GM19467 (cell line): ENCODE results near the gene THOP1.

Experiments used
- ATAC-seq: cut with Tn5 transposase; IDR thresholded peaks from one replicate; pipeline ENCODE4 v1.9.1; 2021; ENCODE audit warnings: mild to moderate bottlenecking, moderate library complexity; ENCODE audit not compliant: unreplicated experiment

The THOP1 gene

DNA sequence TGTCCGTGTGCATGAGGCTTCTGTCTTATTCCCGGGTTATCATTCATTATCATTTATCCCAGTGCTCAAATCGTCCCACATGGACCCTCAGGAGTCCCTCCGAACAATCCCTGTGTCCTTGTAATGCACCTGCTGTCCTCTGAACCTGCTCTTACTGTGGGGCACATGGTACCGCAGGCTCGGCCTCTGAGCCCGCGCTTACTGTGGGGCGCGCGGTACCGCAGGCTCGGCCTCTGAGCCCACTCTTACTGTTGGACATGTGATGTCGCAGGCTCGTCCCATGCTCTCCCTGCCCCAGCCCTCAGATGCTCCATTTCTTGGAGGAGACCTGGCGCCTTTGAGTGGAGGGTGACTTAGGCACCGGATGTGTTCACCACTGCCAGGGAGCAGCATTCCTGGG lies 17.5 kb downstream of the THOP1 start:
- no peak for ATAC-seq

DNA sequence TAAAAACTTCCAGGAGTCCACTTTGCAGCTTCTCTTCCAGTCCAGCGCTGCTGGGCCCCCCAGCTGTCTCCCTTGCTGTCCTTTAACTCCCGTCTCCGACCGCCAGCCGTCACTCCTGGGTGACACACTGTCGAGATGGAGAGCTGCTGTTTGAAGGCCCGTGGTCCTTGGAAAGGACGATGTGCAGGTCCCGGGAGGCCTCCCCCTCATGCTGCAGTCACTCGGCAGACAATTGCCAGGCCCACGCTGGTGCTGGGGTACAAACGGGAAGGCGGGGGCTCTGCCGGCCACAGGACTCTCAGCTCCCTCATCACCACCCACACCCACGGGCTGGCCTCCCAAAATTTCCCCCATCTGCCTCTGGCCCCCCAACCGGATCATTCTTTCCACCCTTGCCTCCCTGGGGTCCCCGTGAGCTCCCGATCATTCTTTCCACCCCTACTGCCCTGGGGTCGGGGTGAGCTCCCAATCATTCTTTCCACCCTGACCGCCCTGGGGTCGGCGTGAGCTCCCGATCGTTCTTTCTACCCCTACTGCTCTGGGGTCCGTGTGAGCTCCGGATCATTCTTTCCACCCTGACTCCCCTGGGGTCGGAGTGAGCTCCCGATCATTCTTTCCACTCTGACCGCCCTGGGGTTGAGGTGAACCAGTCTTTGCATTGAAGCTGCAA lies 18.3 kb downstream of the THOP1 start:
- ATAC-seq: no peak

DNA sequence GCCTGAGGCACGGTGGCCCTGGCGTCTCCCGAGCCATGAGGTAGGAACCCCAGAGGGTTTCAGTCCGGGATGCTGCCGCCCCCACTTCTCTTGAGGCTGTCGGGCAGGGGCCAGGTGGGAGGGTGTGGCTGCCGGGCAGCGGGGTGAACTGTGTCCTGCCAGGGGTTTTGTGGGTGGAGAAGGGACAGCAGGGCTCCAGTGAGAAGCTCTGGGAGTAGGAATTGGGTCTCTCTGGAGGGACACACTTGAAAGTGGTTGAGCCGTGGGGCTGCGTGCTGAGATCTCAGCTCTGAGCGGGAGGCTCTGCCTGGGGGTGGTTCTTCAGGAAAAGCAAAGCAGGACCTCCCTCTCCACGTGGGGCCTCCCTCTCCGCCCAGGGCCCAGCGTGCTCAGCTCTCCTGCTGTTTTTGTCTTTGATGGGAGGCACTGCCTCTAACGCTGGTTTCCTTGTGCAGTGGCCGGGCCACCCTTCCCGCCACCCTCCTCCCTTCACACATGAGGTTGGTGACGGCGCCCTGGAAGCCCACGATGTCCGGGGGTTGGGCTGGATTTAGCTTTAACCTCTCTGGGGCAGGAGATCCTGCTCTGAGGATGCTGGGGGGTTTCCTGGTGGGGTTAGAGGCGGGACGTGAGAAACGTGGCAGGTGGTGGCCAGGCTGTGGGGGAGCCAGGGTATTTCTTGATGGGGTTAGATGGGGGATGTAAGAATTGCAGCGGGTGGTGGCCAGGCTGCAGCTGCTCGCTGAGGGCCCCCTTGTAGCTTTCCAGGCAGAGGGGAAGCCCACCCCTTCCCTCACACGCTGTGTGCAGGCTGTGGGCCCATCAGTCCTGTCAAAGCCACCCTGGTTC lies 19.1 kb downstream of the THOP1 start:
- no peak for ATAC-seq

DNA sequence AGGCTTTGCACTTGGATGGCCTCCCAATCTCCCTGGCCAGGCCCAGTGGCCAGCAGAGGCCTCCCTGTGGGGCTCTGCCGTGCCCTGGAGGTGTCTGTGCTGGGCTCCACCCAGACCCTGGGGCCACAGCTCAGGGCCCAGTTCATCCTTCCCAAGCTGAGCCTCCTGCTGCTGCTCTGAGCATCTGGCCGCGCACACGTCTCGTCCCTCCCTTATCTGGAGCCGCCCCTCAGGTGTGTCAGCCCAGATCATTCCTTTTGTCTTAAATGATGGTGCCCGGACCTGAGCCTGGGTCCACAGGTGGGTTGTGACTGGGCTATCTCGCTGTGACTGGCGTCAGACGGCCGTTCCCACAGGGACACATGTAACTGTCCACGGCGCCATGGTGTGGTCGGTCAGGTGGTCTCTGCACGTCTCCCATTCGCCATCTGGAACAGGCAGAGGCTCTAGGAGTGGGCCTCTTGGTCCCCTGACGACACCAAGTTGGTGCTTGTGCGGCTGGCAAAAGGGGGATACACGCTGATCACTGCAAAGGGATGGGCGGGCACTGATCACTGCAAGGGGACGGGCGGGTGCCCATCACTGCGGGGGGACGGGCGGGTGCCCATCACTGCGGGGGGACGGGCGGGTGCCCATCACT lies 20.1 kb downstream of the THOP1 start:
- ATAC-seq: no peak

DNA sequence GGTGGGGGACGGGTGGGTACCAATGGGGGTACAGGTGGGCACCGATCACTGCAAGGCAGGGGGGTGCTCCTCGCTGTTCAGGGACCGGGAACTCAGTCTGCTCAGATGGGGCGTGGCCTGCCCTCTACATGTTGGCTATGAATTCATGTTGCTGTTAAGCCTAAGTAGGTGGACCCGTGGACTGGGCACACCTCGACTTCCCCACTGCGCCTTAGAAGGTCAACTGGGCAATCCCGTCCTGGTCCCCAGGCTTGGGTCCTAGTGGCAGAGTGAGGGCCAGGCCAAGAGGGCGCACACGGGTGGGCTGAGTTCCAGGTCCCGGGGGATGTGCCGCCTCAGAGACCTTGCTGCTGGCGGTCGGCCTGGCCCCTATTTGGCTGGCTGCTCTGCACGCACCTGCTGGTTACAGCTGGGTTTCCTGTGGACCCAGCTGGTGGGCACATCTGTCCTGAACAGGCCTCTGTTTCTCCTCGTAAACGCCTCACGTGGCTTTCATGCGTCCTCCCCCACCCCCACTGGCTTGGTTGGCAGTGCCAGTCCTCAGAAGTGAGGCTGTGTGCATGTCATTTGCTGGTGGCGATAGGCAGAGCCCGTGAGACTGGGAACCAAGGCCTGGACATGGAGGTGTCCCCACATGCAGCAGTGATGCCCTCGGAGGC lies 20.8 kb downstream of the THOP1 start:
- ATAC-seq: no peak

DNA sequence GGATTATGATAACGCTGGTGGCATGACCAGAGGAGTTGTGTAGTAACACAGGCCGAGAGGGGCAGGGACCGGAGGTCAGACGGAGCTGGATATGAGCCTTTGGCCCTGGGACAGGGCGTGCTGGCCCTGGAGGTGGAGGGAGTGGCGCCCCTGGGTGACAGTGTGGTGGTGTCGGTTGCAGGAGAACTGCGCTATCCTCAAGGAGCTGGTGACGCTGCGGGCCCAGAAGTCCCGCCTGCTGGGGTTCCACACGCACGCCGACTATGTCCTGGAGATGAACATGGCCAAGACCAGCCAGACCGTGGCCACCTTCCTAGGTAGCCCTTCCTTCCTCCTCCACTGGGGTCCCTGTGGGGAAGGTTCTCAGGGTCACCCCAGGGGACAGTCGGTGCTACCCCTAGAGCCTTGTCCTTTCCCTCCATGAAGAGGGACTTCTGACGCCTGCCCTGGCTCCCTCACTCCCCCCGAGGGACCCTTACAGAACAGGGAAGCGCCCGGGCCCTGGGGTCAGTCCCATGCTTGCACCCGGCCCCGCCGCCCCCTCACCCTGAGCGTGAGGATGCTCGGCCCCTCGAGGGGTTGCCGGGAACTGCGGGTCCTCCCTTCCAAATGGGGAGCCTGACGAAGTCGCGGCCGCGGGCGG lies 21.6 kb downstream of the THOP1 start:
- no peak for ATAC-seq

DNA sequence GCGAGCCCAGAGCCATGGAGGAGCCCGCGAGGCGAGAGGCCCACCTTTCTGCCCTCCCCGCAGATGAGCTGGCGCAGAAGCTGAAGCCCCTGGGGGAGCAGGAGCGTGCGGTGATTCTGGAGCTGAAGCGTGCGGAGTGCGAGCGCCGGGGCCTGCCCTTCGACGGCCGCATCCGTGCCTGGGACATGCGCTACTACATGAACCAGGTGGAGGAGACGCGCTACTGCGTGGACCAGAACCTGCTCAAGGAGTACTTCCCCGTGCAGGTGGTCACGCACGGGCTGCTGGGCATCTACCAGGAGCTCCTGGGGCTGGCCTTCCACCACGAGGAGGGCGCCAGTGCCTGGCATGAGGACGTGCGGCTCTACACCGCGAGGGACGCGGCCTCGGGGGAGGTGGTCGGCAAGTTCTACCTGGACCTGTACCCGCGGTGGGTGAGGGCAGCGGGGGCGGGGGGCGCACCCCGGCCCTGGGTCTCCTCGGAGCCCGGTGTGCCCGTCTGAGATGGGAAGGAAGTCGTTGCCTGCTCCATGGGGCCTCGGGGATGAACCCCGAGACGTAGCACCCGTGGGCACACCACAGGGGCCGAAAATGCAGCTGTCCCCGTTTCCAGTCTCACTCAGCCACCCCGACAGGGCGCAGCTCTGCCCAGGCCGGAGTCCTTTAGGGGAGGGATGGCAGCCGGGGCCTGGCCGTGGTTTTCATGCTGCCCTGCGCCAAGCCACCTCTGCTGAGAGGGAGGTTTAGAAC lies 22.3 kb downstream of the THOP1 start:
- ATAC-seq: no peak

DNA sequence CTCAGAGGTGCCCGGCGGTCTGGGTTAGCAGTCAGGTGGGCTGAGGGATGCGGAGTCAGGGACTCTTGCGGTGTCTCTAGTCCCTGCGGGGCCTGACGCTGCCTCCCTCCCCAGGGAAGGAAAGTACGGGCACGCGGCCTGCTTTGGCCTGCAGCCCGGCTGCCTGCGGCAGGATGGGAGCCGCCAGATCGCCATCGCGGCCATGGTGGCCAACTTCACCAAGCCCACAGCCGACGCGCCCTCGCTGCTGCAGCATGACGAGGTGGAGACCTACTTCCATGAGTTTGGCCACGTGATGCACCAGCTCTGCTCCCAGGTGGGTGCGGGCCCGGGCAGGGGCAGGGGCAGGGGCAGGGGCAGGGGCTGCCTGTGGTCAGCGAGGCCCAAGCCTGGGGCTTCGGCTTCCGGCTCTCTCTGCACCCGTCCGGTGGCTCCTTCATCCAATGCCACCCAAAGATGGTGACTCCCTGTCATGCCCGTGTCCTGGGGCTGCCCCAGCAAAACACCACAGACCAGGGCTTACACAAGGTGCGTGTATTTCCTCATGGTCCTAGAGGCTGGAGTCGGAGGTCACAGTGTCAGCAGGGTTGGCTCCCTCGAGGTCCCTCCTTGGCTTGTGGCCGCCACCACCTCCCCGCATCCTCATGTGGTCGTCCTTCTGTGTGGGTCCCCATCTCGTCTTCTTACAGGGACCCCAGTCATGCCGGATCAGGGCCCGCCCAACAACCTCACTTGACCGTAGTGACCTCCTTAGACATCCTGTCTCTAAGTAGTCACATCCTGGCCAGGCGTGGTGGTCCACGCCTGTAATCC lies 23.0 kb downstream of the THOP1 start:
- no peak for ATAC-seq

DNA sequence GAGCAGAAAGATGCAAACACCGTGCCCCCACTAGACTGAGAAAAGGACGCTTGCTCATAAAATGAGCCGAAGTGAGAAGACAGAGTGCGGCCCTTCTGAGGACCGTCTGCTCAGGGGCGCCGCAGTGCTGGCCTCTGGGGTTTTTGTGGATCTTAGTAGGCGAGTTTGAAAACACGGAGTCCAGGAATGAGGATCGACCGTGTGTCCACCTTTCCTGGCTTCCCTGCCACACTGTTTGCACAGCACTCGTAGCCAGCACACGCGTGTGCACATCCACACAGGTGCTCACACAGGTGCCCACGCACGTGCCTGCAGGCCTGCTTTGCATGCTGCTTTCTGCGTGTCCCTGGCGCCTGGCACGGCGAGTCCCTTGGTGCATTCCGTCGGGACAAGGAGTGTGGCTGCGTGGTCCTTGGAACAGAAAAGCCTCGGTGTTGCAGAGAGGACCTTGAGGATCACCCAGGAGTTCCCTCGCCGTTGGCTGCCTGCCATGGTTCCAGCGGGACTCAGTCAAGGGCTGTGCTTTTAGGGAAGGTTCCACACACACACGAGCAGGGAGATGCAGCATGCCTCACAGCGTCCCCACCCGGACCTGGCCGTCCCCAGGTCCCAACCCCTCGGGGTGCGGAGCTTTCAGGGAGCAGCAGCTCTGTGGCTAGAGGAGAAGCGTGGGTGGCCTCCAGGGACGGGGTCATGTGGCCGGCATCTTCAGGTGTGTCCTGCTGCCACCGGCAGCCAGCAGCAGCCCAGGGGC lies 24.3 kb downstream of the THOP1 start:
- no peak for ATAC-seq

DNA sequence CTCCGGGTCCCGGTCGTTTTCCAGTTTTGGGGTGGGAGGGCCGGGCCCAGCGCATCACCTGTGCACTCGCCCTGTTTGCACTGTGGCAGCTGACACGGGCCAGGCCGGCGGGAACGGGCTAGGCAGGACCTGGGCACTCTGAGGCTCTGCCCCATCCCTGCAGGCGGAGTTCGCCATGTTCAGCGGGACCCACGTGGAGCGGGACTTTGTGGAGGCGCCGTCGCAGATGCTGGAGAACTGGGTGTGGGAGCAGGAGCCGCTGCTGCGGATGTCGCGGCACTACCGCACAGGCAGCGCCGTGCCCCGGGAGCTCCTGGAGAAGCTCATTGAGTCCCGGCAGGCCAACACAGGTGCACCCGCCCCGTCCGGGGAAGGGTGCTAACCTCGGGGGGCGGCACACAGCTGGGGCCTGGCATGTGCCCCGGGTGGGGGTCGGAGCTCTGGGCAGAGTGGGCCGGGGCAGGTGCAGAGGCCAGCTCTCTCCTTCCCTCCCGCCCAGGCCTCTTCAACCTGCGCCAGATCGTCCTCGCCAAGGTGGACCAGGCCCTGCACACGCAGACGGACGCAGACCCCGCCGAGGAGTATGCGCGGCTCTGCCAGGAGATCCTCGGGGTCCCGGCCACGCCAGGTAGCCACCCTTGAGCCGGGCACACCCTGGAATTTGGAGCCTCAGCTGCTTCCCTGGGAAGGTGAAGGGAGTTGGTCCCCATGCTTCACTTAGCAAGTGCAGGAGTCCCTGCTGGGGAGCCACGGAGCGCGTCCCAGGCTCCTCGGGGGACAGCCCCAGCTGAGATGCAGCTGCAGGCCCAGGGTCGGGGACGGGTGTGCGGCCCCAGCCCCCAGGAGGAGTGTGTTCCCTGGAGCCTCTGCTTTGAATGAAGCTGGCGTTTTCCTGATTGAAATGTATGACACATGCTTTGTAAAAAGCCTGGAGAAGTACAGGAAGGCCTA lies 25.1 kb downstream of the THOP1 start:
- no peak for ATAC-seq

DNA sequence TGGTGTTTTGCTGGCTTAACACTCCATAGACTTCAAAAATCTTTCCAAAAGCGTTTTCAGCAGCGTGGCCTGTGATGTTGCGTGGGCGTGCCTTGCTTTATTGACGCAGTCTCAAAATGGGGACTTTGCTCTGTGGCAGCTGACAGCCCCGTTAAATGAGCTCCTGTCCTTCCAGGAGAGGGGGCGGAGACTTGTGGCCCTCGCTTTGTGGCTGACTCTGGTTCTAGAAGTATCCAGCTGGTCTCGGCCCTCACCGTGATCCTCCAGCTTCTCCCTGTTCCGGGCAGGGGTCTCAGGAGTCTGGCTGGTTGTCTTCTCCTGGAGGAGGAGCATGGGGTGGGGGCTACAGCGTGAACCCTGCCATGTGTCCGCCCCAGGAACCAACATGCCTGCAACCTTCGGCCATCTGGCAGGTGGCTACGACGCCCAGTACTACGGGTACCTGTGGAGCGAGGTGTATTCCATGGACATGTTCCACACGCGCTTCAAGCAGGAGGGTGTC lies 26.0 kb downstream of the THOP1 start:
- no peak for ATAC-seq

DNA sequence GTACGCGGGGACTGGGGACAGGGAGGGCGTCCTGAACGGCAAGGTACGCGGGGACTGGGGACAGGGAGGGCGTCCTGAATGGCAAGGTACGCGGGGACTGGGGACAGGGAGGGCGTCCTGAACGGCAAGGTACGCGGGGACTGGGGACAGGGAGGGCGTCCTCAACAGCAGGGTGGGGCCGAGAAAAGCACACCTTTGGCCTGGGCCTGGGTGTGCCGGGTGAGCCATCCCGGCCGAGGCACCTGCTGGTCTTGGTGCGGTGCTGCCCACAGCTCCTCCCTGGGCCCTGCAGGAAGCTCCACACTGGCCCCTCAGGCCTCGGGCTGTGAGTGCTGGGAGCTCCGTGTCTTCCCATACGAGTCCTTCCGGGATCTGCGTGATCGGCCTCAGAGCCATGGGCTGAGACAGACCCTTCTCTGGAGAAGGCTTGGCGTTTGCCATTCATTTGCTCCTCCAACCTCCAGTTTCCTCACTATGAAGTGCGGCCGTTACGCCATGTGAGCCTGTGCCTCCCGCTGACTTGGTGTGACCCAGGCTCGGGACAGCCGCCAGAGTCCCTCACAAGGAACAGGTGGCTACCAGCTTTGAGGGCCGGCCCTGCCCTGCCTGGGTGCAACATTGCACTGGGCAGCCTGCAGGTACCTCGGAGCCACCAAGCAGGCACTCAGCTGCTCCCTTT lies 26.6 kb downstream of the THOP1 start:
- no peak for ATAC-seq

DNA sequence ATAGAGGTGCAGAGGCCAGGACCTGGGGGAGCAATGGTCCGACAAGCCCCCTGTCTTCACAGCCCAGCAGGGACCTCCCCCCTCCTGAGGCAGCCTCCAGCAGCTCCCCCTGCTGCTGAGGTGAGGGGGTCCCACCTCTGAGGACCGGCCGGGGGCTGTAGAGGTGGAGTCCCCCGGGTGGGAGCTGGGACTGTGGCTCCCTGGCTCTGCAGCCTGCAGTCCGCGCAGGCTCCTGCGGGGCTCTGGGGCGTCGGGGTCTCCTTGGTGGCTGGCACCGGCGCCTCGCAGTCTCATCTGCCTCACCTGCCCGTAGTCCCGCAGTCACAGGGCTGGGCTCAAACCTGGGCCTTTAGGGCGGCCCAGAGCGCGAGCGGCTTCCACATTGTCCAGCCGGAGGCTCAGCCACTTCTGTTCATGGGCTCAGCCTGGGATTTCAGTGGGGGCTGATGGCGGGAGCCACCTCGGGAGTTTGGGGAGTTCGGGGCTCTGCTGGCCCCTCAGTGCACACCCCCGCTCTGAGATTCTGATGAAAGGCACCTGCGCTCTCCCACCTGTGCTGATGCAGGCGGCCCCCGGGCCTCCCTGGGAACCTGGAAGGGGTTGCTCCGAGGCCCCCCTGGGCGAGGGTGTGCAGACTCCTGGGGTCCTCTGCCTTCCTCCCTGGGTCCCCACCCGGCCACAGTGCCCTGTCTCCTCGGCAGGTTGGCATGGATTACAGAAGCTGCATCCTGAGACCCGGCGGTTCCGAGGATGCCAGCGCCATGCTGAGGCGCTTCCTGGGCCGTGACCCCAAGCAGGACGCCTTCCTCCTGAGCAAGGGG lies 27.3 kb downstream of the THOP1 start:
- no peak for ATAC-seq

DNA sequence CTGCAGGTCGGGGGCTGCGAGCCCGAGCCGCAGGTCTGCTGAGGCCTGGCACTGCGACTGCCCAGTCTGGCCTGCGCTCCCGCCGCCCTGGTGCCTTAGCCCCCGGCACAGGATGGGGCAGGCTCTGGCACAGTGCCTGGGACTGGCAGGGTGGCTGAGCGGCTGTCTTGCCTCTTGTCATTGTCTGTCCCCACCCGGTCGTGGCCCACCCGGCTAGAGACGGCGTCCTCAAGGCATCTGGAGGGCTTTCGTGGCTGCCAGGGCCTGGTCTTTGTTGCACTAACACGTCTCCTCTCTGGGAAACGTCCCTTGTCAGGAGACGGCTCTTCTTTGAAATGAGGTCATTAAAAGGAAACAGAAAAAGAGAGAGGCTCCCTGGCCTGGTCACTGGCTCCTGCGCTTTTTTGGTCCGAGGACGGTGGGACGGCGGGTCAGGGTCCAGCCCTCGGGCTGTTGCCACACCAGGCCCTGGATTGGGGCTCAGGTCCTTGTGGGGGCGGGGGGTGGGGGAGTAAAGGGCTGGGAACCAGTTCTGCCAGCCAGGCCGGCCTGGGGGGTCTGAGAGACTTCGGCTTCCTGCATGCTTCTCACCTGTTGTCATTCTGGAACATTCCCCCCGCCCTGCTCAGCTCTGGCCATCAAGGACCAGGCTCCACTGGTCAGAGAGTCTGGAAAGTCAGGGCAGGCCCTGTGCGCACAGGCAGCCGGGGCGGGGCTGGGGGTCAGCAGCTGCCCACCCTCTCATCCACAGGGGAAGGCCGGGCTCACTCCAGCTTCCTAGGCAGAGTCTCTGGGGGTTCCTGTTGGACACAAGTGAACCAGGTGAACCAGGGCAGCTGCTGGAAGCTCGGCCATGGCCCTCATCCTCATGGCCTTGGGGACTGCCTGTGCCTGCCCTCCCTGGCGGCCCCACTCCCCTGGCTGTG lies 28.2 kb downstream of the THOP1 start:
- ATAC-seq: no peak

DNA sequence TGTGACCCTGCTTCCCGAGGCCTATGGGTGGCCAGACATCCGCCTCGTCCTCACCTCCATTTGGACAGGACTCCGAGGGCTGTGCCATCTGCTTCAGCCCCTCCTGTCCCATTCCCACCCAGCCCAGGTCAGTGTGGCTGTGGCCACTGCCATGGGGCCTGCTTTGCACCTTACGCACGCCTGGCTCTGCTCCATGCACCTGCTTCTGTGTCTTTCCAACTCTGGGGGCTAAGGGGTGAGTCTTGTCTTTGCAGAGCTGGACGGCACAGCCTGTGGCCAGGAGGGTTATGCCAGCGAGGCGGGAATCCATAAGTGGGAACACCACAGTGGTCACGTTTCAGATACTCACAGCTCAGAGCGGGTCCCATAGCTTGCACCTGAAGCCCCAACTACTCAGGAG lies 29.1 kb downstream of the THOP1 start:
- ATAC-seq: no peak
